GM12873 (cell line): ENCODE data around the gene SH3TC1.

Experiments
- TF ChIP-seq, protein P1 (sequence below): IDR thresholded peaks from 2 replicates; pipeline ENCODE4 v1.5.1; 2012; ENCODE audit warnings: low read depth, mild to moderate bottlenecking, moderate library complexity, low read length, control low read depth; ENCODE audit not compliant: insufficient read depth; ENCODE audit errors: missing control alignments

The SH3TC1 gene

DNA sequence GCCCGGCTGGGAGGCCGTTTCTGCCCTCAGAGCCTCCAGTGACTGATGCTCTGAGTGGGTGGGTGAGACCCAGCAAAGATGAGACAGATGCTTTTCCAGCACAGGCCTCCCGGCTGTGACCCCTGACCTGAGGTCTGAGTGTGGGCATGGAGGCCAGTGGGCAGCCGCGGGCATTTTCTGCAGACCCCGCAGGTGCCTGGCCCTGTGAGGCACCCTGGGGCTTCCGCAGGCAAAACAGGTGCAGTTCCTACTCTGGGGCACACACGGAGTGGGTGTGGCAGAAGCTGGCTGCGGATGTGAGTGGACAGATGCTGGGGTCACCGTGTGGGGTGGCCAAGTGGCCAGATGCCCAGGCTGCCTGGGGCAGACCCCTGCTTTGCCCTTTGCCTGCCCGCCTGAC lies 85.3 kb downstream of the SH3TC1 start:
- TF ChIP-seq, protein P1, sequence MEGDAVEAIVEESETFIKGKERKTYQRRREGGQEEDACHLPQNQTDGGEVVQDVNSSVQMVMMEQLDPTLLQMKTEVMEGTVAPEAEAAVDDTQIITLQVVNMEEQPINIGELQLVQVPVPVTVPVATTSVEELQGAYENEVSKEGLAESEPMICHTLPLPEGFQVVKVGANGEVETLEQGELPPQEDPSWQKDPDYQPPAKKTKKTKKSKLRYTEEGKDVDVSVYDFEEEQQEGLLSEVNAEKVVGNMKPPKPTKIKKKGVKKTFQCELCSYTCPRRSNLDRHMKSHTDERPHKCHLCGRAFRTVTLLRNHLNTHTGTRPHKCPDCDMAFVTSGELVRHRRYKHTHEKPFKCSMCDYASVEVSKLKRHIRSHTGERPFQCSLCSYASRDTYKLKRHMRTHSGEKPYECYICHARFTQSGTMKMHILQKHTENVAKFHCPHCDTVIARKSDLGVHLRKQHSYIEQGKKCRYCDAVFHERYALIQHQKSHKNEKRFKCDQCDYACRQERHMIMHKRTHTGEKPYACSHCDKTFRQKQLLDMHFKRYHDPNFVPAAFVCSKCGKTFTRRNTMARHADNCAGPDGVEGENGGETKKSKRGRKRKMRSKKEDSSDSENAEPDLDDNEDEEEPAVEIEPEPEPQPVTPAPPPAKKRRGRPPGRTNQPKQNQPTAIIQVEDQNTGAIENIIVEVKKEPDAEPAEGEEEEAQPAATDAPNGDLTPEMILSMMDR, result no peak

DNA sequence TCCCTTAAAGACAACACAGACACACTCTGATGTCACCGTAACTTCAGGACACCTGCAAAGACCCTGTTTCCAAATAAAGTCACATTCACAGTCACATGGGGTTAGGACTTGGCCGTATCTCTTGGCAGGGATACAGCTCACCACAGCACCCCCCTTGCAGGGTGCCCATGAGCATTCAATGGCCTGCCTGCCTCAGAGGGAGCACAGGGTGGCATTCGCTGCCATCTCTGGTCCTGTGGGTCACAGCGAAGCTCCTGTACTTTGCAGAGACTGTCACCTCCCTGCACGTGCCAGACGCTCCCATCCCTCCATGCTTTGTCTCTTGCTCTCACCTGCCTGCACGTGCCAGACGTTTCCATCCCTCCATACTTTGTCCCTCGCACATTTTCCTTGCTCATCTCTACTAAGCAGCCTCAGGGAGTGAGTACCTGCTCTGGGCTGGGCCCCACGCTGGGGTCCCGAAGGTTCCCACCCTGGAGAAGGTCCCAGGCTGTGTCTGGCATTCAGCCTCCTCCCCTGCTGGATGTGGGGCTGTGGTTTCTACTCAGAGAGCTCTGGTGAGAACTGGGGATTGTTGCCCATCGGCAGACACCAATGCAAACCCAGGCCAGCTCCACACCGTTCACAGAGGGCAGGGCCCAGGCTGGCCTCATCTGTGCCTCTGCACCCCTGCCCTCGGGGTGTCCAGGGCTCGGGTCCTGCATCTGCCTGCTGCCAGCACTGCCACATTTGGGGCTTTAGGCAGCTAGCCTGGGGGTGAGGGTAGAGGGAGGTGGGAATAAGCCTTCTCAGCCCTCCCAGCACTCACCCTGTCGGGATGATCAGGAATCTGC lies 86.3 kb downstream of the SH3TC1 start:
- TF ChIP-seq, protein P1, result no peak

DNA sequence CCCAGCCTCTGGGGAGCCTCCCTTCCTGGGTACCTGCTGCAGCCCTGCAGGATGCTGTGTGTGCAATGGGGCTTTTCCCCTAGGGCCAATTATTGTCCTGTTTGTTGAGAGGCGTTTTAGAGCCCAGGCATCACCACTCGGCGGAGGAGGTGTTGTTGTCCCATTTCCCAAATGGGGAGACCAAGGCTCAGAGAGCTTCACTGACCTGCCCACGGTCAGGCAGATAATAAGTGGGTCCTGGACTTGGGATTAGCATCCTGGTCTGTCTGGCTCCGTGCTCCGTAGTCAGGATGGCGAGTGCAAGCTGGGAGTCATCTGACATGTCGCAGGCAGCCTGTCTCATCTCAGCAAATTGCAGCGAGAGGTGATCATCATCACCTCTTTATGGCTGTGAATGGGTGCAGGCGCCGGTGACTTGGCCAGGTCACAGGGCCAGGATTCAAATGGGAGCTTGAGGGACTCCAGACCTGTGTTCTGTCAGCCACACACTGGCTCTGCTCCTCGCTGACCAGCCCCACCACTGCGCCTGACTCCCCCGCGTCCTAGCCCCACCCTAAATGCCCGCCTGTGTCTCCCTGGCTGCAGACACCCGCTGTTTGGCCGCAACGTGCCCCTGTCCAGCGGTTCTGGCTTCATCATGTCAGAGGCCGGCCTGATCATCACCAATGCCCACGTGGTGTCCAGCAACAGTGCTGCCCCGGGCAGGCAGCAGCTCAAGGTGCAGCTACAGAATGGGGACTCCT lies 87.1 kb downstream of the SH3TC1 start:
- TF ChIP-seq, protein P1, result no peak

DNA sequence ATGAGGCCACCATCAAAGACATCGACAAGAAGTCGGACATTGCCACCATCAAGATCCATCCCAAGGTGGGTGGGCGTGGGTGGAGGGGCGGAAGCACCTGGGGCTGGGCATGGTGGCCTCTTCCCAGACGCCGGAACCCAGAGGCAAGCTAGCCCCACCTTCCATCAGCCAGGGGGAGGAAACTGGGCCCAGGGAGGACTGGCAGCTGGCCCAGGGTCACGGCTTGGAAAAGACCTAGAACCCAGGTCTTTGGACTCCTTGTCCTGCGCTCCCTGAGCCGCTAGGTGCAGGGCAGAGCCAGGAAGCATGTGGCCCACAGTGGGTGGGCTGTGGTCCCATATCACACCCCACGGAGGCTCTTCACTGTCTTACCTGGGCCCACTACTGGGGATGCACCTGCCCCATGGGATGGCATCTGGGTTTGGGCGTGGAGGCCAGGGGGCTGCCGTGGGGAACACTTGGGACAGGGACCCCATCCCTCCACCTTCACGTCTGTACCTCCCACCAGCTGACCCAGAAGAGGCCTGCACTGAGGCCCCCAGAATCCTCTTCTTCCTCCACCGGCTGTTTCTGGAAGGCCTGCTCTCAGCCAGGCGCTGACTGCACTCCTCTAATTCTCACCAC lies 87.7 kb downstream of the SH3TC1 start:
- TF ChIP-seq, protein P1, result no peak

DNA sequence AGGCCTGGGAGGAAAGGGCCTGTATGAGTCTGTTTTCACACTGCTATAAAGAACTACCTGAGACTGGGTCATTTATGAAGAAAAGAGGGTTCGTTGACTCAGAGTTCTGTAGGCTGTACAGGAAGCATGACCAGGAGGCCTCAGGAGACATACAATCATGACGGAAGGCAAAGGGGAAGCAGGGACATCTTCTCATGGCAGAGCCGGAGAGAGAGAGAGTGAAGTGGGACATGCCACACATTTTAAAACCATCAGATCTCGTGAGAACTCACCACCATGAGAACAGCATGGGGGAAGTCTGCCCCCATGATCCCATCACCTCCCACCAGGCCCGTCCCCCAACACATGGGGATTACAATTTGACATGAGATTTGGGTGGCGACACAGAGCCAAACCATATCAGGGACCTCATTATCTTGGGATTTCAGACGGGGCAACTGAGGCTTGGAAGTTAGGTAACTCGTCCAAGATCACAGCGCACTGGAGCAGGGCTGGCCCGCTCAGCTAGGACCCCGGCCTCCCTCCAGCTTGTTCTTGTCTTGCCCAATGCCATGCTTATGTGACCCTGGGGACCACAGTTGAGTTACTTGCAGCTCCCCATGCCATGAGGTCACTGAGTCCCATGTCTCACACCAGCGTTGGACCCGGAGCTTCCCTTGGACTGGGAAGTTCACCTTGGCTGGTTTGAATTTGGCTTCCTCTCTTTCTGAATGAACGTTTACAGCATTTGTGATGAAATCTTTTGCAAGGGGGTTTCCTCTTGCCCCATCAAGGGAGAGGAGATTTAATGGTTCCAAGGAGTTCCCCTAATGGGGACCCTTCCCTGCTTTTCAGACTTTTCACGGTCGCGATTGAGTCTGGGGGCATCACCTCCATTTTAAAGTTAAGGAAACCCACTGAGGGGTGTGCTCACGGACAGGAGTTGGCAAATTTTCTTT lies 88.5 kb downstream of the SH3TC1 start:
- TF ChIP-seq, protein P1, result no peak

DNA sequence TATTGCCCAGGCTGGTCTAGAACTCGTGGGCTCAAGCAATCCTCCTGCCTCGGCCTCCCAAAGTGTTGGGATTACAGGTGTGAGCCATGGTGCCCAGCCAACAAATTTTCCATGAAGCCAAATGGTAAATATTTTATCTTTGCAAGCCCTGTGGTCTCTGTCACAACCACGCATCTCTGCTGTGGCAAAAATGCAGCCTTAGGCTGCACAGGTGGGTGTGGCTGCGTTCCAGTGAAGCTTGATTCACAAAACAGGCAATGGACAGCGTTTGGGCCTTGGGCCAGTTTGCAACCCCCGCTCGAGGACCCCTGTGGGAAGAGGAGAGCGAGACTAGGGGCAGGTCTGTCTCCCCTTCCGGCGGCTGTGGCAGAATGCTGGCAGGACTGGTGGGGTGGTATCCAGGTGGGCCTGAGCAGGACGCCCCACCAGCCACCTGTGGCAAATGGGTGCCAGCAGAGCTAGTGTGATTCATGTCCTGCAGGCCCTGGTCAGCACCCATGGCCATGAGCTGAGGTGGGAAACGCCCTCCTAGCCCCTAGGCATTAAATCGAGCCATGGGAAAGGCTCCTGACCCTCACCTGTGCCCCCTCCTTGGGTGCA lies 90.2 kb downstream of the SH3TC1 start:
- TF ChIP-seq, protein P1, result no peak
